C4-2B (cell line): ENCODE results near the gene KEAP1.

Source experiments
- CTCF ChIP-seq: fragments of 450-650 bp; conservative IDR thresholded peaks from 2 replicates; pipeline ENCODE4 v1.5.1; 2017; ENCODE audit warnings: mild to moderate bottlenecking
- ZFX ChIP-seq: fragments of 450-650 bp; IDR thresholded peaks from 2 replicates; pipeline ENCODE4 v1.6.1; 2017

GRCh38 chr19:10474962-10475451 is 28.1 kb downstream of the KEAP1 start:
- TF ChIP-seq CTCF (no peak), ZFX (no peak)
